ENCODE measurements around the gene OSTF1.

OSTF1 gene, protein sequence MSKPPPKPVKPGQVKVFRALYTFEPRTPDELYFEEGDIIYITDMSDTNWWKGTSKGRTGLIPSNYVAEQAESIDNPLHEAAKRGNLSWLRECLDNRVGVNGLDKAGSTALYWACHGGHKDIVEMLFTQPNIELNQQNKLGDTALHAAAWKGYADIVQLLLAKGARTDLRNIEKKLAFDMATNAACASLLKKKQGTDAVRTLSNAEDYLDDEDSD

DNA sequence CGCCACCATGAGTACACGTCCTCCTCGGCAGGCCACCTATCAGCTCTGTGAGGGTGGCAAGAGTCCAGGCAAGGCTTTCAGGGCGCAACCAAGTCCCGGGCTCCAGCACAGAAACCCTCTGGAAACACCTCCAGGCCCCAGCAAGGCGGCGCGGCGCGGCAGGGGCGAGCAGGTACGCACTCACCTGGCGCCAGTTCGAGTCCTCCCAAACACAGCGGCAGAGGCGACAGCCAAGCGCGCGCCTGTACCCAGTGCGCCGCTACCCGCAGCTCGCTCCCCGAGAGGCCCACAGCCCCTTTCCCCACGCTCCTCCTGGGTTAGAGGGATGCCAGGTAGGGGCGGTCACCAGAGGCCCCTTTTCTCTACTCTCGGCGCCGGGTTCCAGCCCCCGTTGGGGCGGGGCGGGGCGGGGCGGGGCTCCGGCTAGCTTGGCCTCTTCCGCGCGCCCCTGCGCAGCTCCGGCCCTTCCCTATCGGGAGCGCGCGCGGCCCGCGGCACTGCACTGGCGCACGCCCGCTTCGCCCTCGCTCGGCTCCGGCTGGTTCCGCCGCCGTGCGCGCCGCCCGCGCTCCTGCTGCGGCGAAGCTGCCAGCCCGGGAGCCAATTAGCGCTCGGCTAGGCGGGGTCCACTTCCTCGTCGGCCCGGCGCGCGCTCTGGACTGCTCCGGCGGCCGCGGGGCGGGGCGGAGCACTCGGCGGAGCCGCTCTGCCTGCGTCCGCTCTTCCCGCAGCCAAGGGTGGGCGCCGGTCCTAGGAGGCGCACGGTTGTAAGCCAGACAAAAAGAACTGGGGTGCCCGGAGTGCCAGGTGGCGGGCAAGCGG is at the start of gene OSTF1, which contains the start of gene NMRK1:
TSS of gene OSTF1 (plus strand) at position 691 of the 822 bp plus-strand sequence. CDS start 179 bp downstream, outside the sequence.
TSS of gene NMRK1 (minus strand) at position 332 of the 822 bp plus-strand sequence. CDS start 5,040 bp downstream, outside the sequence.
- CTCF ChIA-PET, result interaction anchor here (0.8 to 1.0 kb wide), 2 partner anchors 19 to 136 kb away, joined by 3 to 4 read pairs; no protein-coding TSS in a partner anchor
- peak within 1 kb of the TSS; percentile 95 for H3K27ac ChIP-seq
- POLR2A ChIA-PET (ENCODE audit: low non-redundant PET), result interaction anchor here (1.0 to 2.3 kb wide), 3 partner anchors 16 to 136 kb away, joined by 3 to 12 read pairs (median 4); partner anchors contain the start of gene CARNMT1
- TF ChIP-seq, protein P1, sequence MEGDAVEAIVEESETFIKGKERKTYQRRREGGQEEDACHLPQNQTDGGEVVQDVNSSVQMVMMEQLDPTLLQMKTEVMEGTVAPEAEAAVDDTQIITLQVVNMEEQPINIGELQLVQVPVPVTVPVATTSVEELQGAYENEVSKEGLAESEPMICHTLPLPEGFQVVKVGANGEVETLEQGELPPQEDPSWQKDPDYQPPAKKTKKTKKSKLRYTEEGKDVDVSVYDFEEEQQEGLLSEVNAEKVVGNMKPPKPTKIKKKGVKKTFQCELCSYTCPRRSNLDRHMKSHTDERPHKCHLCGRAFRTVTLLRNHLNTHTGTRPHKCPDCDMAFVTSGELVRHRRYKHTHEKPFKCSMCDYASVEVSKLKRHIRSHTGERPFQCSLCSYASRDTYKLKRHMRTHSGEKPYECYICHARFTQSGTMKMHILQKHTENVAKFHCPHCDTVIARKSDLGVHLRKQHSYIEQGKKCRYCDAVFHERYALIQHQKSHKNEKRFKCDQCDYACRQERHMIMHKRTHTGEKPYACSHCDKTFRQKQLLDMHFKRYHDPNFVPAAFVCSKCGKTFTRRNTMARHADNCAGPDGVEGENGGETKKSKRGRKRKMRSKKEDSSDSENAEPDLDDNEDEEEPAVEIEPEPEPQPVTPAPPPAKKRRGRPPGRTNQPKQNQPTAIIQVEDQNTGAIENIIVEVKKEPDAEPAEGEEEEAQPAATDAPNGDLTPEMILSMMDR (conservative IDR thresholded peaks at IDR 0.05; ENCODE audit: low read depth), result no peak
- DNase-seq (ENCODE audit: low spot score), result peak; percentile 91

DNA sequence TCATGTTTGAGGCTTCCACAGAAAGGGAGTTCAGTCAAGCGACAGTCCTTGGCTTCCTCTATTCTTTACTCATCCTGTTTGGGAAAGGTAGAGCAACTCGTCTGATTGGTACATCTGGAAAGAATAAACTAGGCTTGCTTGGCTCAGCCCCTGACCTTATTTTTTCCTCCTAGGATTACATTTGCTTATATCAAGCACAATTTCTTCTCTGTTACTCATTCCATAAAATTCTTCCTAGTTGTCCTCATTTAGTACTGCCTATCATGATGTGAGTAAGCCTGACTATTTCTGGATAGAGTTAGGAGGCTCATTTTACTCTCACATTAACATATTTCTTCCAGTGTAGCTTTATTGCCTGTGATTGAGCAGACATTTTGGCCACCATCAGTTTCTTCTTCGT is 49.3 kb upstream of the OSTF1 start:
- TF ChIP-seq, protein P1 (conservative IDR thresholded peaks at IDR 0.05; ENCODE audit: low read depth), result no peak
- H3K27ac ChIP-seq, result no peak overlapping the region
- DNase-seq (ENCODE audit: low spot score), result no peak
- CTCF ChIA-PET, result interaction anchor here (0.5 to 1.0 kb wide), 2 partner anchors 15 to 116 kb away, joined by 3 to 5 read pairs; no protein-coding TSS in a partner anchor
- POLR2A ChIA-PET (ENCODE audit: low non-redundant PET), result no interaction called here

DNA sequence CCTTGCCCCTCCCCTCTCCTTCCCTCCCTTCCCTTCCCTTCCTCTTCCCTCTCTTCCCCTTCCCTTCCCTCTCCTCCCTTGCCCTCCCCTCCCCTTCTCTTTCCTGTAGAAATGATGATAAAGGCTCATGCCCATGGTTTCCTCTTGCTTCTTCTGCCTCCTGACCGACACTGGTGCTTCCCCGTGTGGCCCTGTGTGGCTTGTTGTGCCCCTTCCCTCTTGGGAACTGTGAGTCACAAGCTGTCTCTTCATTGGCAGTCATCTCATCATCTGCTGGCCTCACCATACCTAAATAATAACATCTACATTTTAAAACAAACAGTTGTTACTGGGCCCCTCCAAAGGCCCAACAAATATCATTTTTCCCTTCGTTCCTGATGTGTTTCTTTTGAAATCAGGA is 48.5 kb upstream of the OSTF1 start:
- CTCF ChIA-PET, result interaction anchor here (0.8 to 1.0 kb wide), 2 partner anchors 15 to 148 kb away, joined by 3 read pairs; no protein-coding TSS in a partner anchor
- H3K27ac ChIP-seq, result no peak overlapping the region

DNA sequence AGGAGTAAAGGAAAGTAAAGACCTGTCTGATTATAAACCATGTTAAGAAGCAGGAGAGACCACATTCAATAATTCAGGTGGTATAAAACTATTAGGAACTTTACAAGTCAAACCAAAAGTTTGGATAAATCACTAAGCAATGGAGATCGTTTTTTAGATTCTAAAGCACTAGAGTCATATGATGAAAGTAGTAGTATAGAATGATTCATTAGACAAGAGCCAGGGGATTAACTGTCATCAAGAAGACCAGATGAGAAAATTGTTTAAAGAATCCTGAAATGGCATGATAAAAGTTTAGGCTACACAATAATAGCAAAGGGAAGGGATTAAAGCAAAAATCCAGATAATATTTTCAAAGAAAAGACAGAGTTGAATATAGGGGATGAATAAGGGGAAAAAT is 47.3 kb upstream of the OSTF1 start:
- TF ChIP-seq, protein P1 (conservative IDR thresholded peaks at IDR 0.05; ENCODE audit: low read depth), result no peak
- DNase-seq (ENCODE audit: low spot score), result no peak
- ChIA-PET POLR2A (ENCODE audit: low non-redundant PET) (no interaction called here), CTCF (interaction anchor here (0.7 kb wide), 1 partner anchor 127 kb away, joined by 3 read pairs; no protein-coding TSS in a partner anchor)
- H3K27ac ChIP-seq, result no peak overlapping the region

More for the DNA sequence above, 48.5 kb upstream of the OSTF1 start:
- POLR2A ChIA-PET (ENCODE audit: low non-redundant PET), result no interaction called here
- DNase-seq (ENCODE audit: low spot score), result no peak
- TF ChIP-seq, protein P1 (conservative IDR thresholded peaks at IDR 0.05; ENCODE audit: low read depth), result no peak

DNA sequence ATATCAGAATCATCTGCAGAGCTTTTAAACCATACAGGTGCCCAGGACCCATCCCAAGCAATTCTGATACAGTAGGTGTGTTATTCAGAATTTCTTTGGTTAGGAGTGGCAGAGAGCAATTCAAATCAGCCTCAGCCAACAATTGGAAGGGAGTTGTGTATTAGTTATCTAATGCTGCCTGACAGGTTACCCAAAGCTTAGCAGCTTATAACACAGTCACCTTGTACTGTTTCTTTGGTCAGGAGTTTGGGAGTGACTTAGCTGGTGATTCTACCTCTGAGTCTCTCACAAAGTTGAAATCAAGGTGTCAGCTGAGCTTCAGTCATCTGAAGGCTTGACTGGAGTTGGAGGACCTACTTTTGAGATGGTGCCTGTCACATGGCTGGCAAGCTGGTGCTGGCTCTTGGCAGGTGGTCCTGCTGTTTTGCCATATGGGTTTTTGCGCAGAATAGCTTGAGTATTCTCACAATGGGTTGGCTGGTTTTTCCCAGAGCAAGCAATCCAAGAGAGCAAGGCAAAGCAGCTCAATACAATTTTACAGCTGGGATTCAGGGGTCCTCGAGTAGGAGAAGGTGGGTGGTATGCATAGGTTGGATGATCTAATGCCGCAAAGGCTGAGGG is 41.5 kb upstream of the OSTF1 start:
- ChIA-PET POLR2A (ENCODE audit: low non-redundant PET) (no interaction called here), CTCF (interaction anchor here (0.6 to 0.7 kb wide), 2 partner anchors 30 to 105 kb away, joined by 3 to 4 read pairs; no protein-coding TSS in a partner anchor)
- no peak for DNase-seq (ENCODE audit: low spot score)
- no peak overlapping the region for H3K27ac ChIP-seq
- TF ChIP-seq, protein P1 (conservative IDR thresholded peaks at IDR 0.05; ENCODE audit: low read depth), result no peak

DNA sequence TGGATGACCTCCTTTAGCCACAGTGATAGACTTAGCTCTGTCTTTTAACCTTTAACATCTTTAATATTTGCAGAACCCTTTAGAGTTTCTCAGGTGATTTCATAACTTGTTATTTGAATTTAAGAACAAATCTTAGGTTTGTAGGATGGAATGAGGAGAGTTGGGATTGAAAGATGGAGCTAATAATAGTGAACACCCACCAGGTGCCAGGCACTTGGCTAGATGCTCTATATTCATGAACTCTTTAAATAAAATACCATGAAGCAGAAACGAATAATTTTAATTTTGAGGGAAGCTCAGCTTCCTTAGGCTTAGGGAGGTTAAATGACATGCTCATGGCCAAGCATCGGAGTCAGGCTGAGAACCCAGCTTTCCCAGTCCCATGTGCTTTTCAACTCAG is 40.8 kb upstream of the OSTF1 start:
- H3K27ac ChIP-seq, result no peak overlapping the region
- TF ChIP-seq, protein P1 (conservative IDR thresholded peaks at IDR 0.05; ENCODE audit: low read depth), result no peak
- ChIA-PET CTCF (no interaction called here), POLR2A (ENCODE audit: low non-redundant PET) (no interaction called here)
- no peak for DNase-seq (ENCODE audit: low spot score)
